Left renal cortex interstitium (tissue), 4 donors: ENCODE measurements around the gene RUNX1. TPM values are rescaled to one million over a fixed set of nuclear protein-coding genes. Genes with fewer than 3 reads are reported as not detected.
"Not testable (repeated sequence)": the region's sequence is repeated elsewhere in the genome, so short reads cannot be mapped to it uniquely, and the experiment has no call there.

Experiments
- DNase-seq, 4 donors: peaks; one replicate each; pipeline ENCODE4 v3.0.0-alpha.2; 2013; ENCODE audit warnings: low read depth in 4 of 4, low spot score in 2 of 4, missing footprints in 1 of 4
- polyA plus RNA-seq, 4 donors: library from polyadenylated mRNA; unstranded; fragments of 120-200 nt; gene quantifications; one replicate each; pipeline ENCODE4 v1.2.1, GENCODE V29; 2013; ENCODE audit not compliant: insufficient read length in 4 of 4

Gene RUNX1
- polyA plus RNA-seq, 4 donors = 1.5 to 3.6 (median 2.7) TPM

DNA sequence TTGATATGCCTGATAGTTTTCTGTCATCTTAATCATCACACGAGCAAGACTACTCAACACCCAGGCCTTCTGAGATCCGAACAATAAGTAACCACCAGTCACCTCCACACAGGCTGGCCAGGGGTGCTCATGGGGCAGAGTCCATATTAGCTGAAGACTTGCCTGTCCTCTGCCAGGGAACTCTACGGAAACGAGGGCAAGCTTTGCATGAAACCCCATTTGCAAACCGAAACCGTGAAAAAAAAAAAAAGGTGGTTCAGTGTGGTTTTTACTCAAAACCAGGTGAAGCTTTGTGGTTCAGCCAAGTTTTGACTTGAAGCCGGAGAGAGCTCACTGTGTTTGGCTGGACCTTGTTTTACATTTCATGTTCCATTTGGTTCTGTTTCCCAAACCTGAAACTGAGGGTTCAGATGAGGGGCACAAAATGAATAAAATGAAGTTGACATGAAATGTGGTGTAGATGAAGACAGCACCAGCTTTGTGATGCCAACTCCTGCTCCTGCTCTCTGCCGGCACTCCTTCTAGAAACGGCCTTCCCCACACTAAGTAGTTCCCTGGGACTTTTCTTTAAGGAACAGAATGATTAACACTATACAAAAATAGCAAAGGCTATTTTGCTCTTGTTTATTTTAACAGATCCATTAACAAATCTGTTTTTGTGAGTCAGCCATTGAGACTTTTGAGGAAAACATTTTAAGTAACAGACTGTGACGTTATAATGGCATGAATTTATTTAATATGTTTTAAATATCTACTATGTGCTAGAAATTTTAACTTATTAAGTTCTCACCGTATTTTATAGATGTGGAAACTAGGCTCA lies 74.7 kb downstream of the RUNX1 start:
- no peak for DNase-seq

- DNase-seq = no peak
These were observed 75.4 kb downstream of the RUNX1 start for GRCh38 chr21:34973685-34974084.

GRCh38 chr21:34971656-34972055 lies 77.4 kb downstream of the RUNX1 start:
- no peak for DNase-seq

- DNase-seq = no peak
These were observed 78.5 kb downstream of the RUNX1 start for GRCh38 chr21:34970566-34970965.

DNA sequence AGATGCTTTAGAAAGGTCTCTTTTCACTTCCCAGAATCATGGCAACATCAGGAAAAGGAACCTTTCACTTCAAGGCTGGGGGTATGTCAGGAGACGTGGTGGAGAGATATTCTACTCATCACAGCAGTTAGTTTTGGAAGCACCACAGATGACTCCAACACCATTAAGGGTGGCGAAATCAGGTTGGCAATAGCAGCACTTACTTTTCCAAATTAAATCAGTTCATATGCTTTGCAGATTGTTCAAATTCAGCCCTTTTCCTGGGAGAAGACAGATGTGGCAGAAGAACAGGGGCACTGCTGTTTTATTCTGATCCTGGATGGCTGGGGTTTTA lies 79.0 kb downstream of the RUNX1 start:
- no peak for DNase-seq

- no peak for DNase-seq
These were observed 79.5 kb downstream of the RUNX1 start for GRCh38 chr21:34969423-34970166.

- DNase-seq = no peak
These were observed 80.4 kb downstream of the RUNX1 start for GRCh38 chr21:34968414-34969333.

GRCh38 chr21:34967509-34968289 lies 81.4 kb downstream of the RUNX1 start:
- DNase-seq = no peak

GRCh38 chr21:34966881-34967280 lies 82.2 kb downstream of the RUNX1 start:
- DNase-seq = not testable (repeated sequence)

- DNase-seq = no peak
These were observed 83.6 kb downstream of the RUNX1 start for GRCh38 chr21:34965200-34966174.

- DNase-seq = no peak
These were observed 86.4 kb downstream of the RUNX1 start for GRCh38 chr21:34962586-34963222.

GRCh38 chr21:34962136-34962535 lies 87.0 kb downstream of the RUNX1 start:
- DNase-seq = no peak

DNA sequence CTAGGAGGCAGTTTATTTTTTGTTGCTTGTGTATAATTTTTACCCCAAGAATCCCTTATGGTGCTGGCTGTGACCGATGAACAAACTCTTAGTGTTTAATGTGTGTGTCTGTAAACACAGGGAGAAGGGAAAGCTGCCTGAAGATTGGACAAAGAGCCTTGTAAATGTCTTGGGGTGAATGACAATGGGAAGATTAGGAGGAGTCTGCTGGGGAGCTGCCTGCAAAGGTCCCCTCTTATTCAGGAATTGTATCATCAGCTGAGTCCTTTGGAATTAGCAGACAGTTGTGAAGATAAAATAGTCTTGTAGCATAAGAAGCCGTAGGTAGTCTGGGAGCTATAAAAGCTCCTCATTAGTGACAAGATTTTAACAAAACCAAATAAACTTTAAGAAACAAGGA lies 88.4 kb downstream of the RUNX1 start:
- no peak for DNase-seq

DNA sequence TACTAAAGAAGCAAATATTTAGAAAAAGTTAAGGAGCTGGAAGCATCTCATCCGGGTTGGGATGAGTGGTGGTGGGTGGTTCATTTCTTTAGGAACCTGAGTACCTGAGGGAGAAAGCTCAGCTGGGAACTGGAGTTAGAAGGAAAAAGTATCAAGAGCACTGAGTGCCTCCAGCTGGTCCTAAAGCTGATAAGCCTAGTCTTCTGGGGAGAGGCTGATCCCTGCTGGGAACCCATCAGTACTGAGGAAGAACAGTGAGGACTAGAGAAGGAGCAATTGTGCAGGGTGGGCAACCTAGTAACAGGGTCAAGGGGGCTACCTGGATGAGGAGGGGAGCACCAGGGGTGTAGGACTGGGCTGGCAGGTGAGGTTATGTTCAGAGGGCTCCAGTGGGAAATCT lies 89.5 kb downstream of the RUNX1 start:
- no peak for DNase-seq

- no peak for DNase-seq
These were observed 91.1 kb downstream of the RUNX1 start for GRCh38 chr21:34958040-34958439.

DNA sequence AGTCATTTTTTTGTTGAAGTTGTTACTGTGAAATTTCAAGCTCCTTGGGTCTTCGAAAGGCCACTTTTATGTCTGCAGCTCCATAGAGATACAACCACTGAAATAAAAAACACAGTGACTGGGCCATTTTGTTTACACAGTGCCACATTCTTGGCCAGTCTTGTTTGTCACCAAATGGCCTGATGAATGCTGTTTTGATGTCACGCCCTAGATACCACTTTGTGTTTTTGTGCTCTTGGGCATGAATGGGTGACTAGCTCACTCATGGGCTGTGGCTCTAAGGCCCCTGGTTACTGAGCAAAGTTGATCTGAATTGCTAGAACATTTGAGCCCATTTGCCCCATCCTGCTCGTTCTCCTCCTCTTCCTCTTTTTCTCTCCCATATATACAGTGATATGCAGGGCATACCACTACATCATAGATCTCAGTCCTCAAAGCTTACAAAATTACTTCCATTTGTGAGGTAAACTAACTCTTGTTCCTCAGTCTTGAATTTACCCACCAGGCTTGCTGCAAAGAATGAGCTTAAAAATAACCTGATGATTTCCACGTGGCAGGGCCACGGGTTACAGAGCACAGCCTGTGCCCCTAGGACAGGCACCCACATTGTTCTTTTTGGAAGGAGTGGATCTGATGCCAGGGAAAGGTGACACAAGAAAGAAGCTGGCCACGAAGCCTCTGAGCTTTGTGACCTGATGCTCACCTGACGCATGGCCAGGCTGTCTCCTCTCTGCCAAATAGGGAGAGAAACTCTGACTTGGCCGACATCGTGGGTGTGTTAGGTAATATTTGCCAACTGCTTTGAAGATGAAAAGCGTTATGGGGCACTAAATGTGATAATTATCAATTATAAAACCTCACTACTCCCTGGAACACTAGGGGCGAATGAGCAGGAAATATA lies 92.4 kb downstream of the RUNX1 start:
- DNase-seq = no peak

- DNase-seq = no peak
These were observed 95.2 kb downstream of the RUNX1 start for GRCh38 chr21:34953950-34954349.

- DNase-seq = no peak
These were observed 96.4 kb downstream of the RUNX1 start for GRCh38 chr21:34952701-34953100.
